ENCODE results near the gene PCDH12. TPM values are rescaled to one million over a fixed set of nuclear protein-coding genes. Genes with fewer than 3 reads are reported as not detected.

The PCDH12 gene
- total RNA-seq, 1 experiment from 2014 or later: 0.02 TPM

- Histone ChIP-seq H3K36me3 (ENCODE audit: control insufficient read depth in 1 of 2, insufficient read depth in 2 of 2, low read length in 2 of 2) (no peaks in the 10 kb centered on the region), H3K4me2 (ENCODE audit: low read length) (no peak overlapping the region), H3K27ac (ENCODE audit: low read depth, low read length) (no peak overlapping the region), H3K9me2 (ENCODE audit: insufficient read depth) (no peaks in the 10 kb centered on the region), H3K4me3 (replicated peaks in 1 of 2; ENCODE audit: low read depth in 1 of 2, low read length in 2 of 2) (no peak overlapping the region), H4K20me1 (ENCODE audit: insufficient read depth) (no peaks in the 10 kb centered on the region), H3K4me1 (ENCODE audit: control insufficient read depth in 1 of 2, insufficient read depth in 2 of 2, low read length in 2 of 2) (no peaks in the 10 kb centered on the region), H3K9ac (ENCODE audit: low read length) (no peak overlapping the region), H2AFZ (ENCODE audit: low read depth, low read length, poor library complexity, severe bottlenecking) (no peak overlapping the region), H3K27me3 (ENCODE audit: insufficient read depth, low read length) (no peaks in the 10 kb centered on the region), H3K9me3 (ENCODE audit: control insufficient read depth in 1 of 2, insufficient read depth in 1 of 2, low read depth in 1 of 2, low read length in 2 of 2) (no peaks in the 10 kb centered on the region), H3K79me2 (ENCODE audit: insufficient read depth, low read length) (no peaks in the 10 kb centered on the region)
- ATAC-seq (no peak), DNase-seq (ENCODE audit: low read depth, low spot score) (no peak)
- POLR2A ChIA-PET: no interaction called here
- no TSS peak for BruUV-seq (replicated peaks)
- RAD21 ChIA-PET (ENCODE audit: low non-redundant PET in 1 of 2, low total read pairs in 2 of 2, uncharacterized antibody in 2 of 2, unreplicated experiment in 2 of 2): no interaction called here
- CTCF ChIA-PET: no interaction called here
- intact Hi-C loops (cut with micrococcal nuclease): no loop called here
- TF ChIP-seq RAD21 (IDR thresholded peaks at IDR 0.05; ENCODE audit: low read depth) (no peak), ZFX (IDR thresholded peaks at IDR 0.05) (no peak), POLR2AphosphoS5 (IDR thresholded peaks at IDR 0.05; ENCODE audit: low read depth, low read length) (no peak), ELF1 (IDR thresholded peaks at IDR 0.05; ENCODE audit: borderline replicate concordance, low read depth) (no peak), MAX (IDR thresholded peaks at IDR 0.05) (no peak)
These were observed 6.0 kb downstream of the PCDH12 start for GRCh38 chr5:141952020-141952419.

GRCh38 chr5:141951332-141951781 is 6.6 kb downstream of the PCDH12 start:
- H2AFZ ChIP-seq (ENCODE audit: low read depth, low read length, poor library complexity, severe bottlenecking): no peak overlapping the region

More at GRCh38 chr5:141951332-141951781, 6.6 kb downstream of the PCDH12 start:
- no peak overlapping the region for H3K4me3 ChIP-seq (replicated peaks in 1 of 2; ENCODE audit: low read depth in 1 of 2, low read length in 2 of 2)
- no peak overlapping the region for H3K4me2 ChIP-seq (ENCODE audit: low read length)
- ChIA-PET RAD21 (ENCODE audit: low non-redundant PET in 1 of 2, low total read pairs in 2 of 2, uncharacterized antibody in 2 of 2, unreplicated experiment in 2 of 2) (no interaction called here), CTCF (no interaction called here), POLR2A (no interaction called here)
- no peaks in the 10 kb centered on the region for H3K79me2 ChIP-seq (ENCODE audit: insufficient read depth, low read length)
- H3K36me3 ChIP-seq (ENCODE audit: control insufficient read depth in 1 of 2, insufficient read depth in 2 of 2, low read length in 2 of 2): no peaks in the 10 kb centered on the region
- H3K27me3 ChIP-seq (ENCODE audit: insufficient read depth, low read length): no peaks in the 10 kb centered on the region
- no peak overlapping the region for H3K27ac ChIP-seq (ENCODE audit: low read depth, low read length)
- H3K9me3 ChIP-seq (ENCODE audit: control insufficient read depth in 1 of 2, insufficient read depth in 1 of 2, low read depth in 1 of 2, low read length in 2 of 2): no peaks in the 10 kb centered on the region
- TF ChIP-seq REST (IDR thresholded peaks at IDR 0.05; ENCODE audit: low read depth): no peak
- TF ChIP-seq SIN3A (IDR thresholded peaks at IDR 0.05; ENCODE audit: low read depth): no peak
- TF ChIP-seq ATF3 (IDR thresholded peaks at IDR 0.05): no peak
- no peak for TF ChIP-seq ZNF274 (IDR thresholded peaks at IDR 0.05; ENCODE audit: low read depth, low read length)
- peak in 2 of 3 experiments; percentile 65 to 67; a peak in 4 of 6 replicates for TF ChIP-seq CTCF (IDR thresholded peaks at IDR 0.05 in 2 of 3, conservative IDR thresholded peaks at IDR 0.05 in 1 of 3; ENCODE audit: borderline replicate concordance in 1 of 3, insufficient read depth in 1 of 3, low read depth in 2 of 3, low read length in 2 of 3)
- no peaks in the 10 kb centered on the region for H4K20me1 ChIP-seq (ENCODE audit: insufficient read depth)
- no TSS peak for BruUV-seq (replicated peaks)
- DNase-seq (ENCODE audit: low read depth, low spot score) (no peak), ATAC-seq (peak; percentile 92)
- intact Hi-C loops (cut with micrococcal nuclease): no loop called here
- no peaks in the 10 kb centered on the region for H3K4me1 ChIP-seq (ENCODE audit: control insufficient read depth in 1 of 2, insufficient read depth in 2 of 2, low read length in 2 of 2)
- no peaks in the 10 kb centered on the region for H3K9me2 ChIP-seq (ENCODE audit: insufficient read depth)
- H3K9ac ChIP-seq (ENCODE audit: low read length): no peak overlapping the region

All from HCT116 (cell line).